Measurements from ENCODE around the gene KIF26B. TPM values are rescaled to one million over a fixed set of nuclear protein-coding genes. Genes with fewer than 3 reads are reported as not detected.

Gene KIF26B
- total RNA-seq (under 1 TPM; 0.11 to 0.16 TPM), polyA plus RNA-seq (not detected)

DNA sequence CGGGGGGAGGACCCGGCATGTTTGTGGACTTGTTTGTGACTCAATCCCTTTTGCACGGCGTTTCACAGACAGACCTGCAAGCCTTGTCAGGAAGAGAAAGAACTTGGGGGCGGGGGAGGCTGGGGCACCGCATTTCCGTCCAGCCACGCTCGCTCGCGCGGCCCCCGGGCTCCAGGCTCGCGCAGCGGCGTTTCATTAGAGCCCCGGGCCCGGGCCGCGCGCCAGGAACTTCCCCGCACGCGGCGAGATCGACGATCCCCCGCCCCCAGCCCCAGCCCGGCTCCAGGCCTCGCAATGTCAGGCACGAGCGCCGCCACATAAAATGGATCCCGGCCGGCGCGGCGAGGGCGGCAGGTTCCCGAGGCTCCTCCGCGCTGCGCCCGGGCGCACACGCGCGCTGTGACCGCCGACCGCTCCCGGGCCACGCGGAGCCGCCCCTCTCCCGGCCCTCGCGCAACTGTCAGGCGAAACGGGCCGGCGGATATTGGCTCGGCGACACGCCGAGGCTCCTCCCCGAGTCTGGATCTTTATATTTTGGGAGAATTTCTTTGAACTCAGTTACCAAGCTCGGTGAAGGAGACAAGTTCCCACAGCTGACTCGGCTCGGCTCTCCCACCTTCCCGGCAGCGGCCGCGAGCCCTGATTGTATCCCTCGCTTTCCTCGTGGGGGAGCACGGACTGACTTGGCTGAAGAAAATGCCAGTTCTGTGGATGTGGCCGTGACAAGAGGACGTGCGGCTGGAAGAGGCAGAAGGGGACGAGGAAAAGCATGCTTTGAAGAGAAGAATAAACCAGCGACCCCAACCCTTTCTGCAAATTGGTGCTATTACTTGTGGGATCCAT is at the start of gene KIF26B:
Gene KIF26B, plus strand, starts transcription at position 557 of the 843 bp plus-strand sequence. CDS start 440 bp downstream, outside the sequence.
- H3K4me1 ChIP-seq (ENCODE audit: insufficient read depth, low read length): peaks cover 23% of the 10 kb centered on the region
- H3K36me3 ChIP-seq (ENCODE audit: insufficient read depth, low read length): no peaks in the 10 kb centered on the region
- Mint-ChIP-seq H3K9me3 (peaks cover 2 to 8% (median 7%) of the 10 kb centered on the region in 5 donors), H3K4me1 (peaks cover 22 to 33% (median 30%) of the 10 kb centered on the region in 3 donors), H3K36me3 (peaks cover 0 to 7% (median 0%) of the 10 kb centered on the region in 3 donors), H3K27me3 (peaks cover 42 to 74% of the 10 kb centered on the region in 2 donors), H3K27ac (peak within 1 kb of the TSS in 1 of 8 donors; percentile 50), H3K4me3 (peak within 1 kb of the TSS; percentile 83 to 91 (median 86))
- H3K27me3 ChIP-seq (ENCODE audit: insufficient read depth, low read length, poor library complexity, severe bottlenecking): peaks cover 30% of the 10 kb centered on the region
- peak in 1 of 5 donors; percentile 12 for DNase-seq
- ChIA-PET CTCF (interaction anchor here (2.3 kb wide), 1 partner anchor 849 kb away, joined by 12 read pairs; no protein-coding TSS in a partner anchor), POLR2A (no interaction called here)
- H3K4me3 ChIP-seq (ENCODE audit: low read length): peak within 1 kb of the TSS; percentile 61
- no peak within 1 kb of the TSS for H3K27ac ChIP-seq (ENCODE audit: low read depth, low read length)
- no peaks in the 10 kb centered on the region for H3K9me3 ChIP-seq (ENCODE audit: low read length)

DNA sequence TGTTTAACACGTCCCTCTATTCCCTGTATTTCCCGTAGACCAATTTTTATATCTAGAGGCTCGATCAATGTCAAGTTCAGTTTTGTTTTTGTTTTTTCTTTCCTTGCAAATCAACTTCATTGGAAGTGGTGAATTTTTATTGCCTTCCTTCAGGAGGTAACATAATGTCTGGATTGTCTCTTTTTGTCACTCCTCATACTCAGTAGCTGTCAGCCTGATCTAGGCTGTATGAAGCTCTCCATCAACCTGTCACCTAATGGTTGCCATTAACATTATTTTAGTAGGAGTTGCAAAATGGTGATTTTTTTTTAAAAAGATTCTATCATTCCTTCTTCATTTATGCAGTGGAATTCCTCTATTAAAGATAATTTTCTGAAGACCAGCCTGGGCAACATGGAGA is 49.7 kb upstream of the KIF26B start:
- Histone ChIP-seq H3K27me3 (ENCODE audit: insufficient read depth, low read length, poor library complexity, severe bottlenecking) (no peaks in the 10 kb centered on the region), H3K36me3 (ENCODE audit: insufficient read depth, low read length) (no peaks in the 10 kb centered on the region), H3K4me1 (ENCODE audit: insufficient read depth, low read length) (no peaks in the 10 kb centered on the region), H3K9me3 (ENCODE audit: low read length) (no peaks in the 10 kb centered on the region), H3K27ac (ENCODE audit: low read depth, low read length) (no peak overlapping the region), H3K4me3 (ENCODE audit: low read length) (no peak overlapping the region)
- ChIA-PET POLR2A (no interaction called here), CTCF (no interaction called here)
- Mint-ChIP-seq H3K27me3 (peaks cover 0 to 5% of the 10 kb centered on the region in 2 donors), H3K36me3 (peaks cover 0 to 10% (median 0%) of the 10 kb centered on the region in 3 donors), H3K9me3 (peaks cover 0 to 2% (median 0%) of the 10 kb centered on the region in 5 donors), H3K4me1 (no peaks in the 10 kb centered on the region), H3K4me3 (no peak overlapping the region), H3K27ac (no peak overlapping the region)
- no peak for DNase-seq

DNA sequence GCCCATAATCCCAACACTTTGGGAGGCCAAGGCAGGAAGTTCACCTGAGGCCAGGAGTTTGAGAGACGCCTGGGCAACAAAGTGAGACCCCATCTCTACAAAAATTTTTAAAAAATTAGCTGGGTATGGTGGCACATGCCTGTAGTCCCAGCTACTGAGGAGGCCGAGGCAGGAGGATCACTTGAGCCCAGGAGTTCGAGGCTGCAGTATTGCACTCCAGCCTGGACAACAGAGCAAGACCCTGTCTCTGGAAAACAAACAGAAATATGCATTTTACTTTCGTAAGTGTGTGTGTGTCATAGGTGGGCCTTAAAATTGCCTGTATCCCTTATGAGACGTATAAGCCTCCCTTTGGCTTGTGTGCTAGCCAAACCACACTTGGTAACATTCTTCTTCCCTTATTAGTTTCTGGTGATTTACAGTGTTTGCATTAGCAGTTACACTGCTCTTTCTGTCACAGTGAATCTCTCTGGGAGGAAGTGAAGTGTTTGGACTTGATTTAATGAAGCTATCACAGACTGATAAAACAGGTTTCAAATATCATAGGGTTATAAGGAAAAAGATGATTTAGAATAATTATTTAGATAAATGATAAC is 48.9 kb upstream of the KIF26B start:
- H3K27me3 Mint-ChIP-seq: peaks cover 0 to 5% of the 10 kb centered on the region in 2 donors
- peaks cover 0 to 2% (median 0%) of the 10 kb centered on the region in 5 donors for H3K9me3 Mint-ChIP-seq
- Histone ChIP-seq H3K27me3 (ENCODE audit: insufficient read depth, low read length, poor library complexity, severe bottlenecking) (no peaks in the 10 kb centered on the region), H3K36me3 (ENCODE audit: insufficient read depth, low read length) (no peaks in the 10 kb centered on the region), H3K4me3 (ENCODE audit: low read length) (no peak overlapping the region), H3K9me3 (ENCODE audit: low read length) (no peaks in the 10 kb centered on the region), H3K4me1 (ENCODE audit: insufficient read depth, low read length) (no peaks in the 10 kb centered on the region), H3K27ac (ENCODE audit: low read depth, low read length) (no peak overlapping the region)
- H3K36me3 Mint-ChIP-seq: peaks cover 0 to 10% (median 0%) of the 10 kb centered on the region in 3 donors
- CTCF ChIA-PET: no interaction called here
- POLR2A ChIA-PET: no interaction called here
- DNase-seq: no peak
- H3K4me1 Mint-ChIP-seq: no peaks in the 10 kb centered on the region
- no peak overlapping the region for H3K27ac Mint-ChIP-seq
- H3K4me3 Mint-ChIP-seq: no peak overlapping the region

- H3K4me3 Mint-ChIP-seq: no peak overlapping the region
- no peaks in the 10 kb centered on the region for H3K4me1 ChIP-seq (ENCODE audit: insufficient read depth, low read length)
- DNase-seq: no peak
- no peak overlapping the region for H3K4me3 ChIP-seq (ENCODE audit: low read length)
- peaks cover 0 to 3% of the 10 kb centered on the region in 2 donors for H3K27me3 Mint-ChIP-seq
- no peak overlapping the region for H3K27ac ChIP-seq (ENCODE audit: low read depth, low read length)
- no peaks in the 10 kb centered on the region for H3K9me3 ChIP-seq (ENCODE audit: low read length)
- H3K27ac Mint-ChIP-seq: no peak overlapping the region
- CTCF ChIA-PET: no interaction called here
- H3K36me3 ChIP-seq (ENCODE audit: insufficient read depth, low read length): no peaks in the 10 kb centered on the region
- POLR2A ChIA-PET: no interaction called here
- no peaks in the 10 kb centered on the region for H3K27me3 ChIP-seq (ENCODE audit: insufficient read depth, low read length, poor library complexity, severe bottlenecking)
- no peaks in the 10 kb centered on the region for H3K4me1 Mint-ChIP-seq
- peaks cover 0 to 2% (median 0%) of the 10 kb centered on the region in 5 donors for H3K9me3 Mint-ChIP-seq
- peaks cover 0 to 10% (median 0%) of the 10 kb centered on the region in 3 donors for H3K36me3 Mint-ChIP-seq
Observed at GRCh38 chr1:245107776-245108114, 47.0 kb upstream of the KIF26B start.

DNA sequence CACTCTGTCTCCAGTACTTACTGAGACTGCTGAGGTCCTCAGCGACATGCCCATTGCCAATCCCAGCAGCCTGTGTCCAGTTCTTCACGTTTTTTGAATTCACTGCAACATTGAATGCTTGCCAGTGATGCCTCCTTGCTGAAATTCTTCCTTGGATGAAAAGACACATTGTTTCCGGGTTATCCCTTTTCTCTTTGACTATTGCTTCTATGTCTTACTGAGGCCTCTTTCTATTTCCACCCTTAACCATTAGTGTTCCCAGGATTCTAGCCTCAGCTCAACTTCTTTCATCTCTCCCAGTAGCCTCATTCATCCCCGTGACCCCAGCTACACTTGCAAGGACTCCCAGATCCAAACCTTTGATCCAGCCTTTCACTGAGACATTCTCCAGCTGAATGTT is 46.5 kb upstream of the KIF26B start:
- H3K36me3 Mint-ChIP-seq: peaks cover 0 to 10% (median 0%) of the 10 kb centered on the region in 3 donors
- Histone ChIP-seq H3K27me3 (ENCODE audit: insufficient read depth, low read length, poor library complexity, severe bottlenecking) (no peaks in the 10 kb centered on the region), H3K4me1 (ENCODE audit: insufficient read depth, low read length) (no peaks in the 10 kb centered on the region), H3K4me3 (ENCODE audit: low read length) (no peak overlapping the region), H3K9me3 (ENCODE audit: low read length) (no peaks in the 10 kb centered on the region), H3K27ac (ENCODE audit: low read depth, low read length) (no peak overlapping the region), H3K36me3 (ENCODE audit: insufficient read depth, low read length) (no peaks in the 10 kb centered on the region)
- DNase-seq: no peak
- POLR2A ChIA-PET: no interaction called here
- peaks cover 0 to 3% of the 10 kb centered on the region in 2 donors for H3K27me3 Mint-ChIP-seq
- H3K4me3 Mint-ChIP-seq: no peak overlapping the region
- no peaks in the 10 kb centered on the region for H3K4me1 Mint-ChIP-seq
- H3K27ac Mint-ChIP-seq: no peak overlapping the region
- H3K9me3 Mint-ChIP-seq: peaks cover 0 to 2% (median 0%) of the 10 kb centered on the region in 5 donors
- CTCF ChIA-PET: no interaction called here

GRCh38 chr1:245108909-245109308 is 45.9 kb upstream of the KIF26B start:
- Mint-ChIP-seq H3K27me3 (peaks cover 0 to 3% of the 10 kb centered on the region in 2 donors), H3K9me3 (peaks cover 0 to 2% (median 0%) of the 10 kb centered on the region in 5 donors), H3K4me1 (no peaks in the 10 kb centered on the region), H3K4me3 (no peak overlapping the region), H3K36me3 (peaks cover 0 to 10% (median 0%) of the 10 kb centered on the region in 3 donors), H3K27ac (no peak overlapping the region)
- no peaks in the 10 kb centered on the region for H3K9me3 ChIP-seq (ENCODE audit: low read length)
- H3K4me3 ChIP-seq (ENCODE audit: low read length): no peak overlapping the region
- ChIA-PET CTCF (no interaction called here), POLR2A (no interaction called here)
- H3K27ac ChIP-seq (ENCODE audit: low read depth, low read length): no peak overlapping the region
- no peak for DNase-seq
- H3K4me1 ChIP-seq (ENCODE audit: insufficient read depth, low read length): no peaks in the 10 kb centered on the region
- H3K36me3 ChIP-seq (ENCODE audit: insufficient read depth, low read length): no peaks in the 10 kb centered on the region
- H3K27me3 ChIP-seq (ENCODE audit: insufficient read depth, low read length, poor library complexity, severe bottlenecking): no peaks in the 10 kb centered on the region

DNA sequence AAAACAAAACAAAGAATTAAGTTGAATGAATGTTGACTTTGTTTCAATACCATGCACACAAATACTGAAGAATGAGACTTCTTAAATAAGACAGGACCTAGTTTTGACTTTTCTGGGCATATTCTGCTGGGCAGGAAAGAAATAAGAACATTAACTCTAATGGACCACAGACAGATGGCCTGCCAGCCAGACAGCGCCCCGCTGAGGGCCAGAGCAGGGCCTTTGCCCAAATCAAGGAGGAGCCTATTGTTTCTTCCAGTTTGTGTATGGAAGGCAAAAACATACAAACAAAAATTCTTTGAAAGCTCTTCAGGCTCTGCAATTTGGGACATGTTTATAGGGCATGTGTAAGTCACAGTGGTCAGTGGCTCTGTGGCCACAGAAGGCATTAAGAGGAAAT is 44.4 kb upstream of the KIF26B start:
- H3K36me3 Mint-ChIP-seq: peaks cover 0 to 4% (median 0%) of the 10 kb centered on the region in 3 donors
- H3K9me3 ChIP-seq (ENCODE audit: low read length): no peaks in the 10 kb centered on the region
- H3K27me3 Mint-ChIP-seq: peaks cover 0 to 3% of the 10 kb centered on the region in 2 donors
- POLR2A ChIA-PET: no interaction called here
- peaks cover 0 to 2% (median 0%) of the 10 kb centered on the region in 5 donors for H3K9me3 Mint-ChIP-seq
- CTCF ChIA-PET: no interaction called here
- H3K4me3 ChIP-seq (ENCODE audit: low read length): no peak overlapping the region
- no peaks in the 10 kb centered on the region for H3K4me1 ChIP-seq (ENCODE audit: insufficient read depth, low read length)
- H3K27ac ChIP-seq (ENCODE audit: low read depth, low read length): no peak overlapping the region
- H3K4me1 Mint-ChIP-seq: no peaks in the 10 kb centered on the region
- H3K27me3 ChIP-seq (ENCODE audit: insufficient read depth, low read length, poor library complexity, severe bottlenecking): no peaks in the 10 kb centered on the region
- DNase-seq: no peak
- no peak overlapping the region for H3K4me3 Mint-ChIP-seq
- H3K36me3 ChIP-seq (ENCODE audit: insufficient read depth, low read length): no peaks in the 10 kb centered on the region
- peak overlapping the region in 1 of 8 donors; percentile 29 for H3K27ac Mint-ChIP-seq

DNA sequence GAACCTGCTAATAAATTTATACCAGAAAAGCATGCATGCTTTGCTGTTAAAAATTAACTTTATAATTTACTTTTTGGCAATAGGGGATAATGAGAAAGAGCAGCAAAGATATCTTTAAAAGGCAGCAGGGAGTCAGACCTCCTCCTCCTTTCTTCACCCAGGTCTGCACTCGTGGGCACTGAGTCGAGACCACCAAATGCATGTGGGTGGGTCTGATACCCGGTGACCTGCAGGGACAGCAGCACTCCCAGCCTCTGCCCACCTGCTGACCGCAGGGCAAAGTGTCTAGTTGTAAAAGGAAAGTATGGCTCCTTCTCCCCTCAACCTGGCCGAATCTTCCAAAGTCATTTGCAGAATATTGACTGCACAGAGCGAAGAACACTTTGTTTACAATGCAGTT is 43.7 kb upstream of the KIF26B start:
- POLR2A ChIA-PET: no interaction called here
- H3K27me3 Mint-ChIP-seq: peaks cover 0 to 3% of the 10 kb centered on the region in 2 donors
- Histone ChIP-seq H3K4me3 (ENCODE audit: low read length) (no peak overlapping the region), H3K36me3 (ENCODE audit: insufficient read depth, low read length) (no peaks in the 10 kb centered on the region), H3K27me3 (ENCODE audit: insufficient read depth, low read length, poor library complexity, severe bottlenecking) (no peaks in the 10 kb centered on the region), H3K27ac (ENCODE audit: low read depth, low read length) (no peak overlapping the region), H3K4me1 (ENCODE audit: insufficient read depth, low read length) (no peaks in the 10 kb centered on the region), H3K9me3 (ENCODE audit: low read length) (no peaks in the 10 kb centered on the region)
- DNase-seq: no peak
- H3K4me3 Mint-ChIP-seq: no peak overlapping the region
- peaks cover 0 to 2% (median 0%) of the 10 kb centered on the region in 5 donors for H3K9me3 Mint-ChIP-seq
- no peak overlapping the region for H3K27ac Mint-ChIP-seq
- peaks cover 0 to 4% (median 0%) of the 10 kb centered on the region in 3 donors for H3K36me3 Mint-ChIP-seq
- CTCF ChIA-PET: no interaction called here
- H3K4me1 Mint-ChIP-seq: no peaks in the 10 kb centered on the region
